ENCODE data around the gene ACSL3.

Gene ACSL3

DNA sequence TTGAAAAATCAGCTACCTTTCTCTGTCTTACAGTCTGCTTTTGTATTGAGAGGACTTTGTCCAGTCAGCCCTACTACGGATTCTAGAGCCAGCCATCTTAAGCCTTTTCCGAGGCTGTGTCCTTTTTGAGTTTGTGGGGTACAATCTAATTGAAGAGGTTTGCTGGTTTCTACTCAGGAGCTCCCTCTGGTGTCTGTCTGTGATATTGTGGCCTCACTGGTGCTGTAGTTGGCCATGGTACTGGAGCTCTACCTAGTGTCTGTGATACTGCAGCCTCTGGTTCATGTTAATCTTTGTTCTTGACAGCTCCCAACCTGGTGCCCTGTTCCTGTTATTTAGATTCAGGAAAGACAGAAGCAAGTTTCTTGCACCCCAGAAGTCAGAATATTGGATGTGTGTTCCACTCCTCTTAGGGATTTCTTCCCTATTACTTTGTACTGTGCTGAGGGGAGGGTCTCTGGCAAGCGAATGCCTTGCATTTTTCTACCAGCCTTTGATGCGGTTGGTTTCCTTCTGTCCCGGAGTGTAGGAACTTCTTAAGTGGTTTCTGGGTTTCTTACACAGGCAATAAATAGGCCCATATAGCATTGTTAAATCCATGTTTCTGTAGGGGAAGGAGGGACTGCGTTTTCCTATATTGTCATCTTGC is 78.5 kb downstream of the ACSL3 start:
- peak; percentile 92 for DNase-seq (ENCODE audit: low read depth, low spot score)

DNA sequence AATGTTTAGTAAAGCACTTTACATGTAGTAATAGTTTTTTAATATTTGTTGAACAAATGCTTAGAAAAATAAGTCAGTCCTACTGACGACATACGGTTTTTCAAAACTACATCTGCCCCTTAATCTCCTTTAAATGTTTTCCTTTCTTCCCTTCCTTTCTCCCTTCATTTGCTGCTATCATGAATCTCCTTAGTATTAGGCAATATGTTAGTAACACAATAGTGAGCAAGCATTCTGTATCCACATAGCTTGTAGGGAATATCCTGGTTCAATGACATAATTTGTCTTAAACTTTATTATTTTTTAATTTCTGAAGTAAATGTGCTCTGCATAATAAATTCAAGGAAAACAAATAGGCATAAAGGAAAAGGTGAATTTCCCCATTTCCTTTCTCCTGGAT is 79.1 kb downstream of the ACSL3 start:
- DNase-seq (ENCODE audit: low read depth, low spot score) = no peak

DNA sequence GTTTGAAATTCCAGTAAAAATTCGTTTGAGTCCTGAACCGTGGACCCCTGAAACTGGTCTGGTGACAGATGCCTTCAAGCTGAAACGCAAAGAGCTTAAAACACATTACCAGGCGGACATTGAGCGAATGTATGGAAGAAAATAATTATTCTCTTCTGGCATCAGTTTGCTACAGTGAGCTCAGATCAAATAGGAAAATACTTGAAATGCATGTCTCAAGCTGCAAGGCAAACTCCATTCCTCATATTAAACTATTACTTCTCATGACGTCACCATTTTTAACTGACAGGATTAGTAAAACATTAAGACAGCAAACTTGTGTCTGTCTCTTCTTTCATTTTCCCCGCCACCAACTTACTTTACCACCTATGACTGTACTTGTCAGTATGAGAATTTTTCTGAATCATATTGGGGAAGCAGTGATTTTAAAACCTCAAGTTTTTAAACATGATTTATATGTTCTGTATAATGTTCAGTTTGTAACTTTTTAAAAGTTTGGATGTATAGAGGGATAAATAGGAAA is 80.7 kb downstream of the ACSL3 start:
- DNase-seq (ENCODE audit: low read depth, low spot score) = no peak

DNA sequence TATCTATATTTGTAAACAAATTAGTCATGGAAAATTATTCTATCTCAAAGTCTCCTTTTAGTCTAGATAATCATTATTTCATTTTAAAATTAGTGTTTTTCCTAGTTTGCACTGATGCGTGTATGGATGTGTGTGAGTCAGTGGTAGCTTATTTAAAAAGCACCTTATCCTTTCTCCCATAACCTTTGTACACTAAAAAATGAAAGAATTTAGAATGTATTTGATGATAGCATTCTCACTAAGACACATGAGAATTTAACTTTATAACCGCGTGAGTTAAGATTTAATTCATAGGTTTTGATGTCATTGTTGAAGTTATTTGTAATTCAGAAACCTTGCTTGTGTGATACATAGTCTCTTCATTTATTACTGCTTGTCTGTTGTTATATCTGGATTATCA is 81.7 kb downstream of the ACSL3 start:
- DNase-seq (ENCODE audit: low read depth, low spot score) = no peak

DNA sequence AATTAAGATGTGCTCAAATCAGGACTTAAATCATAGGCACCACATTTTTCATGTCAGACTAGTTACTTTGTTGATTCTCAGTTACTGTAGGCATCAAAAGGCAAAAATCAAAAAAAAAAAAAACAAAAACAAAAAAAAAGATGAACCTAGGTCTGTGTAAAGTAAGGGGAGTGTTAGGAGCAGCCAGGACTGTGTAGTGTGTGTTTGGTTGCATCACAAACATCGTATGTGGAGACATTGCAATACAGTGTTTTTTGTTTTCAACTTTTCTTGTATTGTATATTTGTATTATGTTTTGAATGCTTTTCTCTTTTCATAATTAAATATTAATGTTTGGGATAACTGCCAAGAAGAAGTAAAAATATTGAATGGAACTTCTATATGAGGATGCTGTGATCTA is 82.1 kb downstream of the ACSL3 start:
- DNase-seq (ENCODE audit: low read depth, low spot score) = no peak

DNA sequence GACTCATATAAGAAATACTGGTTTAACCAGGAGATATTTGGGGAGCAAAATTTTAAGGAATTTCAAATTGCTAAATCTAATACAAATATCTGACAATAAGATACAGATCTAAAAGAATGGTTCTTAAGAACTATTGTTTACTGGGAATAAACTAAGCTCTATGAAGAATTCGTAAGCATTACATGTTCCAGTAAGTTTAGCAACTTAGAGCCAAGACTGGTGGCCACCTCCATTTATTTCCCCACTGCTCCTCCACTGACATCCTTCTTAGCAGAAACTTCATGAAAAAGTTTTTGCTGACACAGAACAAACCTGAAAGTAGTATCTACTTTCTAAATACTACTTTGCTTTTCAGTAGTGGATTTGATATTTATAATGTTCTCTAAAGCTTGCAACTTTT is 83.0 kb downstream of the ACSL3 start:
- DNase-seq (ENCODE audit: low read depth, low spot score) = no peak

DNA sequence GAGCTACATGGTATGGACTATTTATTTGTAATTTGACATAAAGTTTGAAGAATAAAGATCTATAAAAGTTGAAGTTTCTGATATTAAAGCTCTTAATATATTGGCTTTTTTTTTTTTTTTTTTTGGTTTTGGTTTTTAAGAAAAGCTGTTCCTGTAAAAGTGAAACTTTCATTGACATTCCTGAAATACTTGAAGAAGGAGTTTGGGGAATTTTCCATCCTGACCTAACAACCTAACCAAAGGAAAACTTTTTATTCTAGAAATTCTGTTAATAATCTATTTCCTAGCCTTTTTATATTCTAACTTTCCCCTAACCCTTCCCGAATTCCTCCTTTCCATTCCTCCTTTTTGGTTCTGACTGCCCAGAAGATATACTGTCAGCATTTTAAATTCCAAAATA is 83.7 kb downstream of the ACSL3 start:
- DNase-seq (ENCODE audit: low read depth, low spot score) = no peak

DNA sequence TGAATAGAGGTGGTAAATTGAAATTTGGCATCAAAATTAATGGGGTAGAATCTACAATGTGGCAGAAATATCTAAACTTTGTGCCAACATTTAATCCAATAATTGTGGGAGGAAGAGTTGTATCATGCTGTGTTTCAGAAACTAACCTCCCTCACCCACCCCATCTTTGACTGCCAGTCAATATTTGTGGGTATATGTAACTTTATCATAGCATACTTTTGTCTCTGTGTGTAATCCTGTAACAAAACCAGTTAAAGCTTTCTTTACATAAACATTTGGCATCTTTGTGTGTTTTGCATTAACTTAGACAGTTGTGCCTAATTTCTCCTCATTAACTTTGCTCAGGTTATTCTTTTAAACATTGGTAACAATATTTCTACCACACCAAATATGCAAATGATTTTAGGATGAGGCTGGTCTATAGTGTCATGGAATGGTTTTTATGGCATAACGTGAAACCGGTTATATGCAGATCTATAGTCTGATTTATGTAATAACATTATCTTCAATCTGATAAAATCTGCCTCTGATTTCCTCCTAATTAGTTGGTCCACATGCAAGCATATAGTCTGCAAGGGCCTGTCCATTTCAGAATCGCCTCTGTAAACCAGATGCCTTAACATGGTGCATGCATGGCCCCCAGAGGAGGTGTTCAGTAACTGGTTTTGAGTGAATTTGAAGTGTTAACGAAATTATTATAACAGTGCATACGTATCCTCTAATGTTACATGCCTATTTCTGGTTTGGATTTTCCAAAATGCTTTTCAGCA is 84.3 kb downstream of the ACSL3 start:
- DNase-seq (ENCODE audit: low read depth, low spot score) = no peak

DNA sequence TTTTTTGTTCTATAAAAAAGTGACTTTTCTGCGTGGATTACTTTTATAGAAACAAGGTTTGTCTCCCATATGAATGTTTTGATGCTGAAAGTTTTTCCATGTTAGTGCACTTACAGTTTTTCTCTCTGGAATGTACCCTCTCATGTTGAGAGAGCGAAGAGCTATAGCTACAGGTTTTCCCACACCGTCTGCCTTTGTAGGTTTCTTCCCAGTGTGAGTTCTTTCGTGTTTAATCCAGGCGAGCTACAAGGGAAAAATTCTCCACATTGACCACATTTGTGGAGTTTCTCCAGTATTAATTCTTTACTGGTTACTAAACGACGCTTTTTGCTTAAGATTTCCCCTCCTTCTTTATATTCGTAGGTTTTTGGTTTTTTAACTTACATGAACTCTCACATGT is 85.1 kb downstream of the ACSL3 start:
- no peak for DNase-seq (ENCODE audit: low read depth, low spot score)

DNA sequence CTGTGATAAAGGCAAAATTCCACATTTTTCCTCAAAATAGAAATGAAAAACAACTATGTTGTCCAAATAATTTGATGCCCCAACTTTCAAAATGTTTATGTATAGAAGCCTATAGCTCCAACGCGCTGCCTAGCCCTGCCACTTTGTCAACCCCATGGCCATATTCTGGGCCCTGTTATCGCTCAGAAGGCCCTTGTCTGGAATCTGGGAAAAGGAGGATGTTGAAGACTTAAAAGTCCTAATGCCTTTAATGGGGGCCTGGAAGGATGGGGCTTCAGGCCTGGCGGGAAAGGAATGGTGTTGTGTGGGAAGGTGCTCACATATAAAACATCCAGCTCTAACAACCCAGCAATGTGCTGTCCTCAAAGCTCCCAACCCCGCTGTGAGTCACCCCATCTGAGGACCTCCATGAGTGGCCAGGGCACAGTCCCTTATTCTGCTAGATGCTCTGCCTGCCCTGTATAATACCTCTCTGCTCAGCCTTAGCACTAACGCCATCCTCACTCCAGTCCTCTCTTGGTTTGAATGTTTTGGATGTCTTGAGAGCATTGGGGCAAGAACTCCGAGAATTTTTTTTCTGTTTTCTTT is 86.0 kb downstream of the ACSL3 start:
- peak; percentile 44 for DNase-seq (ENCODE audit: low read depth, low spot score)

DNA sequence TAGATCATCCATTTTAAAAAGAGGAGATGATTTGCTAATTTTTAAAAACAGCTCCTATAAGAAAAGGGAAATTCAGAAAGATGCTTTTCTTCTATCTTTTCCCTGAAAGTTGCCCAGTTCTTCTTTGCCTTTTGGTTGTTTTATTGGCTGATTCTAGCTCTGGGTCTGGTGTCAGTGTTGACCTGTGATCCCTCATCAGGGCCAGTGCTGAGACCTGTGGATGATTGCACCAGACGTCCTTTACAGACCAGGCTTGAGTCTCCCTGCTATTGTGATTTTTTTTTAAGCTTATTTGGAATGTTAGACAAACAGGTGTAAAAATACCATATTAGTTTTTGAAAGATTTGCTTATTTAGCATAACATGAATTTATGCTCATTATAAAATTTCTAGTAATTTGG is 88.2 kb downstream of the ACSL3 start:
- DNase-seq (ENCODE audit: low read depth, low spot score) = no peak

DNA sequence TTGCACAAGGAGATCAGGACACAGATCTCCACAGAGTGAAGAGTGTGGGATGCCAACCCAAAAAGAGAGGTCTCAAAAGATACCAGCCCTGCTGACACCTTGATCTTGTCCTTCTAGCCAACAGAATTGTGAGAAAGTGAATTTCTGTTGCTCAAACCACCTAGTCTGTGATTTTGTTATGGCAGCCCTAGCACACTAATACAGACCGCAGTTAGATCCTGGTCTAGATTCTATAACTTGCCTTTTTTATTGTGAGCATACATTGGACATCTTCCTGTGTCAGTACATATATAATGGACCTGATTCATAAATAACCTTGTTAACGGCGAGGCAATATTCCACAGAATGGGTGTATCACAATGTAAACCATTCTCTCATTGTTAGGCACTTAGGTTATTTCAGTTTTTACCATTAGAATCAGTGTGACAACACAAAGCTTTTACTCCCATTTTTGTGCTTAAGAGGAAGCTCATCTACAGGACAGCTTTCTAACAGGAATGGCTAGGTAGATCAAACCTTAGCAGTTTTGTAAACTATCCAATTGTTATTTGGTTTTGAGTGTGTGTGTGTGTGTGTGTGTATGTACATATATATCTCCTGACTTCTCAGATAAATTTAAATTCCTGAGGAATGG is 89.0 kb downstream of the ACSL3 start:
- DNase-seq (ENCODE audit: low read depth, low spot score) = no peak

DNA sequence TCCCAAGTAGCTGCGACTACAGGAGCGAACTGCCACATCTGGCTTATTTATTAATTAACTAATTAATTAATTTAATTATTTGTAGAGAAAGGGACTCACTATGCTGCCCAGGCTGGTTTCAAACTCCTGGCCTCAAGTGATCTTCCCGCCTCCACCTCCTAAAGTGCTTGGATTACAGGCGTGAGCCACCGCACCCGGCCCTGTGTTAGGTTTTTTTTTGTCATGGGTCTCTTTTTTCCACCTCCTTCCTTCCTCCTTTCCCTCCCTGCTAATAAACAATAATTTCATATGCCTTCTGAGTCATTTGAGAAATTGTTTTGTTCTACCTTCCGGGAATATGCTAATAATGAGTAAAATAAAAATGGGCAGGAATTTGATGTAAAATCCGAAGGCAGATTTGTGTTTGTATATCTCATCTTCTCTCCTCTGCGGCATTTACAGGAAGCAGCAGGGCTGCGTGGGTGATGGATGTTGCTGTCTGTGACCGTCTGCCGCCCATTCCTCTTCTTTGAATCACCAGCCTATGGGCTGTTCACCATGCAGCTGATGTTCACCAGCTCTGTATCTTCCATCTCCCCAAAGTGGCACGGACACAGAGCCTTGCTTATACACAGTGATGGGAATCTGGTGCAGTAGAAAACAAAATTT is 89.9 kb downstream of the ACSL3 start:
- DNase-seq (ENCODE audit: low read depth, low spot score) = peak; percentile 33

DNA sequence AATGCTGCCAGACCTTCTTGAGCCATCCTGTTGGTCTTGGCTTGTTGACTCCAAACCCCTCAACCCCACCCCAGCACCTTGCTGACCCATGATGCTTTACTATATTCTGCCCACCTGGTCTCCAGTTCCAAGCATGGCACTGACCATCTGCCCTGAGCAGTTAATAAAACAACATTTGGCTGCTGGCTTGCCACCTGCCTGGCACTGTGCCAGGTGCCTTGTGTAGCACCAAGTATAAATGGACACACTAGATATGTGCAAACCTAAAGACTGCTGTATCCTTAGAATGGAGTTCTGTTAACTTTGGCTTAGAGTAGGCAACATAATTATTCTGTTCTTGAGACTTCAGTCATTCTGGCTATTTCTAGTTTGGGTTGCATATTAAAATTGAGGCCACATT is 91.4 kb downstream of the ACSL3 start:
- DNase-seq (ENCODE audit: low read depth, low spot score) = no peak

DNA sequence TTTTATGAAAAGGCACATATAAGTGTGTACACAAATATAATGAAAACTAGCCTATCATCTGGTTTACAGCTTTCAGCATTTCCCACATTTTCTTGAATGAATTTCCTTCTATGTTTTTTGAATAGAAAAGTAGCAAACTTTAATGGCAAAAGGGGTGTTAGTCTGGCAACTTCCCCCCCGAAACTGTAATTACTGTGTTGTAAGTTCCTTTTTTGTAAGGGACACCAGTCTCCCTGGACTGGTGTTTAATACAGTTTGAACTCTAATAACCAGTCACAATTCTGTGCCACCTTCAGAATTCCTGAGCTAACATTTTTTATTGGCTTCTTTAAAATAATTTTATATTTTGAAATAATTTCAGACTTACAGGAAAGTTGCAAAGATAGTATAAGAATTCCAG is 94.2 kb downstream of the ACSL3 start:
- no peak for DNase-seq (ENCODE audit: low read depth, low spot score)

DNA sequence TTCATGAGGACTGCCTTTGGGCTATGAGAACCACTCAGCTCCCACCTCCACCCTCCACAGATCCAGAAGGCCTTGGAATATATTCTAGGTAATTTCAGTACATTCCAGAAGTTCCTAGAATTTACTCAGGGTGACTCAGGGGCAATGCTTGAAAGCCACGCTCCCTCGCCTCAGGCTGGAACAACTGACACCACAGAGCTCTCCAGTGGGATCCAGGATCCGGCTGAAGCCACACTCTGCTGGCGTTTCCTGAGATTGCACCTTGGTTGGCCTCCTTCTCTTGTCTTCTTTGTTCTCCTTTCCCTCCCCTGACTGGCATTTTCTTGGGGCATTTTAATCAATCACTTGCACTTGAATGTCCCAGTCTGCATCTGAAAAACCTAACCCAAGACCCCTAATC is 98.5 kb downstream of the ACSL3 start:
- DNase-seq (ENCODE audit: low read depth, low spot score) = peak; percentile 97

DNA sequence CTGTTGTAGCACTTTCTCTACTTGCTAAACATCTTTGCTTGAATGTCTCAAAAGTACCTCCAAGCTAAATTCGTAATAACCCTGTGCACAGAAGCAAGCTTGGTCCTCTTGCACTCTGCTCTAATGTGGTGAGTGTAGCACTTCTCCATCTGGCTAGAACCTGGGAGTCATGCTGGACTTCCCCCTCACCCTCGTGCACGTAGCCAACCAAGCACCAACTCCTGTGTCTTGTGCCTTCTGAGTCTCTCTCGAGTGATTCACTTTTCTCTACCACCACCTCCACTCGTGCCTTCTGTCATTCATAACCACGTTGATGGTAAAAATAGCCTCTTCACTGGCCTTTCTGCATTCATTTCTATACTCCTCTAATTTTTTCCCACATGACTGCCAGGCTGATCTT is 99.3 kb downstream of the ACSL3 start:
- DNase-seq (ENCODE audit: low read depth, low spot score) = no peak

DNA sequence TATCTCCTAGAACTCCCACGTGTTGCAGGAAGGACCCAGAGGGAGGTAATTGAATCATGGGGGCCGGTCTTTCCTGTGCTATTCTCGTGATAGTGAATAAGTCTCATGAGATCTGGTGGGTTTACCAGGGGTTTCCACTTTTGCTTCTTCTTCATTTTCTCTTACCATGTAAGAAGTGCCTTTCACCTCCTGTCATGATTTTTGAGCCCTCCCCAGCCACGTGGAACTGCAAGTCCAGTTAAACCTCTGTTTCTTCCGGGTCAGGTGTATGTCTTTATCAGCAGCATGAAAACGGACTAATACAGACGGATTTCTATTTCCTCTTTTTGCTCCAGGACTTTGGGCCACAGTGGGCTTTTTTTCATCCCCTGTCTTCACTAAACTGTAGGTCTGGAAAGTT is 102.8 kb downstream of the ACSL3 start:
- DNase-seq (ENCODE audit: low read depth, low spot score) = no peak

DNA sequence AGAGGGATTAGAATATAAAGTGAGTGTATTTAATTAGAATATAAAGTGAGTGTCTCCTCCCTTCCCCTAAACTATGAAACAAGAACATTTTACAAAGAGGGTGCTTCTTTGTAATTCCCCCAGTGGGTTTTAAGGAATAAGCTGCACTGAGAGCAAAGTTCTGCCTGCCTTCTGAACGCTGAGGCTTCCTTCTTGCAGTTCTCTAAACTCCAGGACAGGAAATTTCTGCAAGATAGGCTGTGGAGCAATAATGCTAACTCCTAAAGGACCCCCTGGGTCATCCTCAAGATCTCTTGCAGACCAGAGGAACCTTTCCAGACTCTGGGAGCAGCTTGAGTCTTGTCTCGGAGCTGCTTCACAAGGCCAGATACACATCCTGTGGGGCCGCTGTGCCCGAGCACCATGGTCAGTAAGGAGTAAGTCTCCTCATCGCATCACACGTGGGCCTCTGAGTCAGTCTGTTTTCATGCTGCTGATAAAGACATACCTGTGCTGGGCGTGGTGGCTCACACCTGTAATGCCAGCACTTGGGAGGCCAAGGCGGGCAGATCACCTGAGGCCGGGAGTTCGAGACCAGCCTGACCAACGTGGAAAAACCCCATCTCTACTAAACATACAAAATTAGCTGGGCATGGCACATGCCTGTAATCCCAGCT is 103.7 kb downstream of the ACSL3 start:
- DNase-seq (ENCODE audit: low read depth, low spot score) = no peak

DNA sequence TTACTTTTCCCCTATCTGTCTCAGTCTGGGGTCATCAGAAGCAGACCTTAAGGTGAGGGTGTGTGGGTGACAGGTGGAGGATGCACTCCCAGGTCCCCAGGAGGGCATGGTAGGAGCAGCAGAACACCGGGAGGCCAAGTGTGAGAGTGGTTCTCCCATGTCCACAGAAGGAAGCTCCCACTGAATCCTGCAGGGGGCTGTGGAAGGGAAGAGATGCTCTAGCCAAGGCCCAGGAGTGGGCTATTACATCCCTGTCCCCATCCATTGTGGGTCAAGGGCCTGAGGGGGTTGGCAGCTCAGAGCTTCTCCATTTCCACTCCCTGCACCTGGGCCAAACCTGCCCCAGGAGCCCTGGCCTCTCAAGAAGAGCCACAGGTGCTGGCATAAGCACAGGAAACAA is 104.7 kb downstream of the ACSL3 start:
- DNase-seq (ENCODE audit: low read depth, low spot score) = no peak

DNA sequence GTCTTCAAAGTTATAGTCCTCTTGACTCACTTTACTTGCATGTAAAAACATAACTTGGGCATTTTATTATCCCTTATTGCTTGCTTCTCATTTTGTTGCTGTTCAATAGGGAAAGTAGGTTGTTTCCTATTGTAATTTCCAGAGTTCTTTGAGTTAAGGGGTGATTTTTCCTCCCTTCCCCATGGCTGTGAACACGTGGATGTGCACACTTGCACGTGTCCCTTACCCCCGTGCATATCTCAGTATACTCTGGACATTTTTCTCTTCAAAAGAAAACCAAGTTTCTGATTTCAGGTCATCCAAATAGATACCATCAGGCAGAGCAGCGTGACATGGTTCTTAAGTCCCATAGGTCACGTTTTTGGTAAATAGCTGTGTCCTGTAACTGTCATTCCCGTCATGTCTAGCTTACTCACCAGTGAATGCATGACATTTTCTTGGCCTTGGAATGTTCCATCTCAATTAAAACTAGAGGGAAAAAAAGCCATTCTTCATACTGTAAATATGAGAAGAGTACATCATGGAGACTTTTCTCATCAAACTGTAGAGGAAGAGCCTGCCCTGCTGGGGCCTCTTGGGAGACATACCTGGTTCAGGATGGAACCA is 107.8 kb downstream of the ACSL3 start:
- DNase-seq (ENCODE audit: low read depth, low spot score) = no peak

Data from ELF-1 (cell line).